Chondrocyte (in vitro differentiated cells): ENCODE results near the gene TMEM170A. TPM values are rescaled to one million over a fixed set of nuclear protein-coding genes. Genes with fewer than 3 reads are reported as not detected.
"Not testable (repeated sequence)": the region's sequence is repeated elsewhere in the genome, so short reads cannot be mapped to it uniquely, and the experiment has no call there.

ENCODE experiments used
- DNase-seq: peaks from one replicate; pipeline ENCODE4 v3.0.0; 2021; ENCODE audit warnings: mixed read lengths, low spot score
- H3K27ac Mint-ChIP-seq: one replicate; pipeline ENCODE4 v1.8.0; 2021; ENCODE audit warnings: mild to moderate bottlenecking, moderate library complexity, mixed read lengths; ENCODE audit not compliant: unreplicated experiment
- H3K27me3 Mint-ChIP-seq: 2 replicates; pipeline ENCODE4 v1.8.0; 2021; ENCODE audit warnings: low read depth, mixed read lengths
- H3K36me3 Mint-ChIP-seq: 2 replicates; pipeline ENCODE4 v1.8.0; 2021; ENCODE audit warnings: low read depth, mixed read lengths
- H3K4me1 Mint-ChIP-seq: 2 replicates; pipeline ENCODE4 v1.8.0; 2021; ENCODE audit warnings: low read depth, mild to moderate bottlenecking, mixed read lengths
- H3K4me3 Mint-ChIP-seq: one replicate; pipeline ENCODE4 v1.8.0; 2021; ENCODE audit warnings: mild to moderate bottlenecking, moderate library complexity, mixed read lengths; ENCODE audit not compliant: unreplicated experiment
- H3K9me3 Mint-ChIP-seq: 2 replicates; pipeline ENCODE4 v1.8.0; 2021; ENCODE audit warnings: low read depth, mixed read lengths
- total RNA-seq: library from RNA; stranded (reverse); gene quantifications from 3 replicates; pipeline ENCODE4 v1.2.1, GENCODE V29; 2021
- TF ChIP-seq, protein P1 (sequence below): fragments of 200-600 bp; sonication (generic); IDR thresholded peaks from 2 replicates; pipeline ENCODE4 v1.5.0; 2021; ENCODE audit warnings: antibody characterized with exemption, mild to moderate bottlenecking, moderate library complexity

The TMEM170A gene
- total RNA-seq, 1 donor from 2014 or later = 13.4 TPM

DNA sequence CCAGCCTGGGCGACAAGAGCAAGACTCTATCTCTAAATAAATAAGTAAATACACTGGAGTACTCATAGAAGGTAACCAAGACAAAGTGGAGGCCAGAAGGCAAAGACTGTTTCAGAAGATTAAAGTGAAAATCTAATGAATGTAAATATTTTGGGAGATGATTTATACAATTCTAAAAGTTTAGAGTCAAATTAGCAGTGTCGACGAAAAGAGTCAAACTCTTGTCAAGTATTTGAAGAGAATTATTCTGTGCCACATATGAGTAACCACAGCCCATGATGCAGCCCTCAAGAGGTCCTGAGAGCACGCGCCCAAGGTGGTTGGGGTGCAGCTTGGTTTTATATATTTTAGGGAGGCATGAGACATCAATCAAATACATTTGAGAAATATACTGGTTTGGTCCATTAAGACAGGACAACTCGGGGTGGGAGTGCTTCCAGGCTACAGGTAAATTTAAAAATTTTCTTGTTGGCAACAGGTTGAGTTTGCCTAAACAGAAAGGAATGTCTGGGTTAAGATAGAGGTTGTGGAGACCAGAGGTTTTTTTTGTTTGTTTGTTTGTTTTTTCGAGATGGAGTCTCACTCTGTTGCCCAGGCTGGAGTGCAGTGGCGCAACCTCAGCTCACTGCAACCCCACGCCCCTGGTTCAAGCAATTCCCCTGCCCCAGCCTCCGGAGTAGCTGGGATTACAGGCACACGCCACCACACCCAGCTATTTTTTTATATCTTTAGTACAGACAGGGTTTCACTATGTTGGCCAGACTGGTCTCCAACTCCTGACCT is 34.7 kb downstream of the TMEM170A start:
- Mint-ChIP-seq H3K36me3 (peaks cover 1% of the 10 kb centered on the region), H3K27ac (no peak overlapping the region), H3K4me3 (no peak overlapping the region), H3K9me3 (no peaks in the 10 kb centered on the region), H3K27me3 (no peaks in the 10 kb centered on the region), H3K4me1 (peaks cover 51% of the 10 kb centered on the region)
- TF ChIP-seq, protein P1, sequence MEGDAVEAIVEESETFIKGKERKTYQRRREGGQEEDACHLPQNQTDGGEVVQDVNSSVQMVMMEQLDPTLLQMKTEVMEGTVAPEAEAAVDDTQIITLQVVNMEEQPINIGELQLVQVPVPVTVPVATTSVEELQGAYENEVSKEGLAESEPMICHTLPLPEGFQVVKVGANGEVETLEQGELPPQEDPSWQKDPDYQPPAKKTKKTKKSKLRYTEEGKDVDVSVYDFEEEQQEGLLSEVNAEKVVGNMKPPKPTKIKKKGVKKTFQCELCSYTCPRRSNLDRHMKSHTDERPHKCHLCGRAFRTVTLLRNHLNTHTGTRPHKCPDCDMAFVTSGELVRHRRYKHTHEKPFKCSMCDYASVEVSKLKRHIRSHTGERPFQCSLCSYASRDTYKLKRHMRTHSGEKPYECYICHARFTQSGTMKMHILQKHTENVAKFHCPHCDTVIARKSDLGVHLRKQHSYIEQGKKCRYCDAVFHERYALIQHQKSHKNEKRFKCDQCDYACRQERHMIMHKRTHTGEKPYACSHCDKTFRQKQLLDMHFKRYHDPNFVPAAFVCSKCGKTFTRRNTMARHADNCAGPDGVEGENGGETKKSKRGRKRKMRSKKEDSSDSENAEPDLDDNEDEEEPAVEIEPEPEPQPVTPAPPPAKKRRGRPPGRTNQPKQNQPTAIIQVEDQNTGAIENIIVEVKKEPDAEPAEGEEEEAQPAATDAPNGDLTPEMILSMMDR = no peak
- DNase-seq = no peak

DNA sequence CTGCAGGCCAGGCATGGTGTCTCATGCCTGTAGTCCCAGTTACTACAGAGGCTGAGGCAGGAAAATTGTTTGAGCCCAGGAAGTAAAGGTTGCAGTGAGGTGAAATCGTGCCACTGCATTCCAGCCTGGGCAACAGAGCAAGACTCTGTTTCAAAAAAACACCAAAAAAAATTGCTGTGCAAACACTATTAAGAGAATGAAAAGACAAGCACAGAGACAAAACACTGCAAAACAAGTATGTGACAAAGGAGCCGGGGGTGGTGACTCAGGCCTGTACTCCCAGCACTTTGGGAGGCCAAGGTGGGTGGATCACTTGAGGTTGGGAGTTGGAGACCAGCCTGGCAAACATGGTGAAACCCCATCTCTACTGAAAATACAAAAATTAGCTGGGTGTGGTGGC is 38.0 kb downstream of the TMEM170A start:
- not testable (repeated sequence) for H3K4me3 Mint-ChIP-seq, H3K27me3 Mint-ChIP-seq, H3K36me3 Mint-ChIP-seq, H3K9me3 Mint-ChIP-seq, DNase-seq
- H3K27ac Mint-ChIP-seq = peak overlapping the region; percentile 66
- H3K4me1 Mint-ChIP-seq = peaks cover 45% of the 10 kb centered on the region

DNA sequence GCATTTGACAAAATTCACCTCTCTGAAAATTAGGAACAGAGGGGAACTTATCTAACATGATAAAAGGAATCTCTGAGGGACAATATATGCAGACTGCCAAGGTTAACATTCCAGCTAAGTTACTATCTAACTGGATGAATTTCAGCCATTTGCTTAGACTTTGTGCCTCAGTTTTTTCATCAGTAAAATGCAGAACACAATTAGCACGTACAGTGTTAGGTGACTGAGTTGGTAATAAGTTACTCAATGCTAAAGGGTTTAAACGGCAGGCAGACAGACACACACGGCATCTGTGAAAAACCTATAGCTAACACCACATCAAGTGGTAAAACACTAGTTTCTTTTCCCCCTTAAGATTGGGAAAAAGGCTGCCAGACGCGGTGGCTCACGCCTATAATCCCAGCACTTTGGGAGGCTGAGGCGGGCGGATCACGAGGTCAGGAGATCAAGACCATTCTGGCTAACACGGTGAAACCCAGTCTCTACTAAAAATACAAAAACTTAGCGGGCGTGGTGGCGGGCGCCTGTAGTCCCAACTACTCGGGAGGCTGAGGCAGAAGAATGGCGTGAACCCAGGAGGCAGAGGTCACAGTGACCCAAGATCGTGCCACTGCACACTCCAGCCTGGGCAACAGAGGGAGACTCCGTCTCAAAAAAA is 40.3 kb downstream of the TMEM170A start:
- not testable (repeated sequence) for DNase-seq, H3K9me3 Mint-ChIP-seq, H3K36me3 Mint-ChIP-seq, H3K4me3 Mint-ChIP-seq, H3K27me3 Mint-ChIP-seq
- Mint-ChIP-seq H3K27ac (peak overlapping the region; percentile 45), H3K4me1 (peaks cover 45% of the 10 kb centered on the region)

DNA sequence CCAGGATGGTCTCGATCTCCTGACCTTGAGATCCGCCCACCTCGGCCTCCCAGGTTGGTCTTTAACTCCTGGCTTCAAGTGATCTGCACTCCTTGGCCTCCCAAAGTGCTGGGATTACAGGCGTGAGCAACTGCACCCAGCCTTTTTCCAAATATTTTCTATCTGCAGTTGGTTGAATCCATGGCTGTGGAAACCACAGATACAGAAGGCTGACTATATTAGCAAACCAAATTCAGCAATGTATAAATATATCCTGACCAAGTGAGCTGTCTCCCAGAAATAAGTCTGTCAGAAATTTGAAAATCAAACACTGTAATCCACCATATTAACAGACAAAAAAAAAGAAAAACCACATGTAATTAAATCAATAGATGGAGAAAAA is 40.8 kb downstream of the TMEM170A start:
- DNase-seq = no peak
- Mint-ChIP-seq H3K36me3 (no peaks in the 10 kb centered on the region), H3K4me3 (peak overlapping the region; percentile 13), H3K27me3 (no peaks in the 10 kb centered on the region), H3K9me3 (no peaks in the 10 kb centered on the region), H3K27ac (peak overlapping the region; percentile 45), H3K4me1 (peaks cover 42% of the 10 kb centered on the region)
- TF ChIP-seq, protein P1 = no peak

DNA sequence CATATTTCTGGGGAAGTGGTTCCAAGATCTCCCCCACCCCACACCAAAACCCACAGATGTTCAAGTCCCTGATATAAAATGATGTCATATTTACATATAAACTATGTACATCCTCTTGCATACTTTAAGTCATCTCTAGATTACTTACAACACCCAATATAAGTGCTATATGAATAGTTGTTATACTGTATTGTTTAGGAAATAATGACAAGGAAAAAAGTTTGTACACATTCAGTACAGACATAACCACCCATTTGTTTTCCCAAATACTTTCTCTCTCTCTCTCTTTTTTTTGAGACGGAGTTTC is 42.7 kb downstream of the TMEM170A start:
- TF ChIP-seq, protein P1 = no peak
- Mint-ChIP-seq H3K27ac (peak overlapping the region; percentile 71), H3K4me1 (peaks cover 46% of the 10 kb centered on the region), H3K9me3 (no peaks in the 10 kb centered on the region), H3K36me3 (no peaks in the 10 kb centered on the region), H3K27me3 (no peaks in the 10 kb centered on the region), H3K4me3 (no peak overlapping the region)
- no peak for DNase-seq

DNA sequence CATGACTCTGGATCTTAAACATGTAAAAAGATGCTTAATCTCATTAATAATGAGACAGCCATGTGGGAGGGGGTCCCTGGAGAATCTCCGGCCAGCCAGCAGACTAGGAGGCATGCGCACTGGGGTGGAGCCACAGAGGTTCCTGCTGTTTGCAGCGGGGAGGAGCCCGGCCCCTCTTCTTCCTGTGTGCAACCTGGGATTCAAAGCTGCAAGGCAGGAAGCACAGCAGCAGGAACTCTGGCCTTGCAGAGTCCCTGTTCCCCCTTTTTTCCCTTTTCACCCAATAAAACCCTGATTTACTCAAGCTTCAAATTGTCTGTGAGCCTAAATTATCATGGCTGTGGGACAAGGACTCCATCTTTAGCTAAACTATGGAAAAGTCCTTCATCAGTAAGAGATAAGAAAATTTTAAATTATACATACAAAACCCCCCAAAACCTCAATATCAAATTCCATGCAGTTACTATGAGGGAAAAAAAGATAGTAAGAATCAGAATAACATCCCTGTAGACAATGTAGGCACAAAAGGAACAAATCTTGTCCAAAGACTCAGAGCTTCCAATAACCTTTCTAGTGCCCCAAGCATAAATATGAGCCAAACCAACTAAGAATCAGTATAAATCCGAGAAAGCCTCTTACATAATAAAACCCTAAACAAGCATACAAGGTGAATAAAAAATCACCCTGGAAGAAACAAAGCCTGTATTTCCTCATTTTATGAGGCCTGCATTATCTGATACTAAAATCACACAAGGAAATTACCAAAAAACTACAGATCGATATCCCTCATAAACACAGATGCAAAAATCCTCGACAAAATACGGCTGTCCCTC is 43.3 kb downstream of the TMEM170A start:
- Mint-ChIP-seq H3K36me3 (no peaks in the 10 kb centered on the region), H3K27ac (peak overlapping the region; percentile 71), H3K9me3 (no peaks in the 10 kb centered on the region), H3K4me1 (peaks cover 41% of the 10 kb centered on the region), H3K4me3 (peak overlapping the region; percentile 59), H3K27me3 (no peaks in the 10 kb centered on the region)
- TF ChIP-seq, protein P1 = no peak
- no peak for DNase-seq
